ENCODE results near the gene VIPAS39. TPM values are rescaled to one million over a fixed set of nuclear protein-coding genes. Genes with fewer than 3 reads are reported as not detected.

VIPAS39 gene
- total and polyA plus RNA-seq, 2 of the 13 experiments (the other 11 are each of a cell fraction or from before 2014, with no cell fraction given) = 13.3 to 21.5 TPM

DNA sequence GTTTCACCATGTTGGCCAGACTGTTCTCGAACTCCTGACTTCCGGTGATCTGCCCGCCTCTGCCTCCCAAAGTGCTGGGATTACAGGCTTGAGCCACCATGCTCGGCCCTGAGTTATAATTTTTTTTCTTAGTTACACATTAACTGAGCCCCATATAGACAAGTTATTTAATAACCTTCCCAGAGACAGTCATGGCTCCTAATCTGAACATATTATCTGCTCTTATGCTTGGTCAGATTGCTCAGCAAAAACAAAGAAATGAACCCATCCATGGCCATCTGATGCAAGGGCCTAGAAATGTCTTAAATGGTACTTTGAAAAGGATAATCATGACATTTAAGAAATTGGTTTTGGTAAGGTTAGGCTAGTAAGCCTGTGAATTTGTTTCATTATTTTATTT, 67.2 kb downstream of the VIPAS39 start (continued):
- TF ChIP-seq HNF4G (IDR thresholded peaks at IDR 0.05; ENCODE audit: borderline replicate concordance, low read depth, low read length) = no peak
- no peak for TF ChIP-seq HNF4G (CRISPR knock-in tag; IDR thresholded peaks at IDR 0.05; ENCODE audit: borderline replicate concordance, low read depth)
- TF ChIP-seq, protein P1, sequence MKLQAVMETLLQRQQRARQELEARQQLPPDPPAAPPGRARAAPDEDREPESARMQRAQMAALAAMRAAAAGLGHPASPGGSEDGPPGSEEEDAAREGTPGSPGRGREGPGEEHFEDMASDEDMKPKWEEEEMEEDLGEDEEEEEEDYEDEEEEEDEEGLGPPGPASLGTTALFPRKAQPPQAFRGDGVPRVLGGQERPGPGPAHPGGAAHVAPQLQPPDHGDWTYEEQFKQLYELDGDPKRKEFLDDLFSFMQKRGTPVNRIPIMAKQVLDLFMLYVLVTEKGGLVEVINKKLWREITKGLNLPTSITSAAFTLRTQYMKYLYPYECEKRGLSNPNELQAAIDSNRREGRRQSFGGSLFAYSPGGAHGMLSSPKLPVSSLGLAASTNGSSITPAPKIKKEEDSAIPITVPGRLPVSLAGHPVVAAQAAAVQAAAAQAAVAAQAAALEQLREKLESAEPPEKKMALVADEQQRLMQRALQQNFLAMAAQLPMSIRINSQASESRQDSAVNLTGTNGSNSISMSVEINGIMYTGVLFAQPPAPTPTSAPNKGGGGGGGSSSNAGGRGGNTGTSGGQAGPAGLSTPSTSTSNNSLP (IDR thresholded peaks at IDR 0.05; ENCODE audit: low read depth, low read length) = 0 out of 2 replicates have a peak, but pooled peaks have one; percentile 36
- 0 out of 2 replicates have a peak, but pooled peaks have one; percentile 29 for TF ChIP-seq MAFF (IDR thresholded peaks at IDR 0.05; ENCODE audit: low read depth, low read length)
- TF ChIP-seq ZMYM4 (CRISPR knock-in tag; IDR thresholded peaks at IDR 0.05) = peak; percentile 49
- no peak for TF ChIP-seq ZC3H13 (CRISPR knock-in tag; IDR thresholded peaks at IDR 0.05)
- no peak for TF ChIP-seq MTA1 (CRISPR knock-in tag; IDR thresholded peaks at IDR 0.05; ENCODE audit: borderline replicate concordance)
- no peak for TF ChIP-seq CHD2 (IDR thresholded peaks at IDR 0.05; ENCODE audit: low read depth, low read length)
- TF ChIP-seq HDAC1 (CRISPR knock-in tag; IDR thresholded peaks at IDR 0.05) = no peak
- no peak for TF ChIP-seq AKAP8 (CRISPR knock-in tag; IDR thresholded peaks at IDR 0.05)
- TF ChIP-seq, protein P2, sequence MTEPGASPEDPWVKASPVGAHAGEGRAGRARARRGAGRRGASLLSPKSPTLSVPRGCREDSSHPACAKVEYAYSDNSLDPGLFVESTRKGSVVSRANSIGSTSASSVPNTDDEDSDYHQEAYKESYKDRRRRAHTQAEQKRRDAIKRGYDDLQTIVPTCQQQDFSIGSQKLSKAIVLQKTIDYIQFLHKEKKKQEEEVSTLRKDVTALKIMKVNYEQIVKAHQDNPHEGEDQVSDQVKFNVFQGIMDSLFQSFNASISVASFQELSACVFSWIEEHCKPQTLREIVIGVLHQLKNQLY (CRISPR knock-in tag; IDR thresholded peaks at IDR 0.05) = no peak
- no peak for TF ChIP-seq MIER2 (CRISPR knock-in tag; IDR thresholded peaks at IDR 0.05)
- no peak for TF ChIP-seq ATF7 (IDR thresholded peaks at IDR 0.05)
- TF ChIP-seq ATF7 (CRISPR knock-in tag; IDR thresholded peaks at IDR 0.05) = no peak
- TF ChIP-seq ZNF274 (CRISPR knock-in tag; IDR thresholded peaks at IDR 0.05) = no peak
